Right renal cortex interstitium (tissue), 3 donors: ENCODE data around the gene MED29. TPM values are rescaled to one million over a fixed set of nuclear protein-coding genes. Genes with fewer than 3 reads are reported as not detected.
A peak's percentile ranks its signal among the peaks of the same experiment; 100 is the strongest.

Source experiments
- DNase-seq, 3 donors: peaks; one replicate each; pipeline ENCODE4 v3.0.0-alpha.2; 2013; ENCODE audit warnings: low read depth in 3 of 3, low spot score in 2 of 3
- polyA plus RNA-seq, 3 donors: library from polyadenylated mRNA; unstranded; fragments of 120-200 nt; gene quantifications; one replicate each; pipeline ENCODE4 v1.2.1, GENCODE V29; 2013; ENCODE audit not compliant: insufficient read length in 3 of 3

Gene MED29
- polyA plus RNA-seq, 3 donors: 38.8 to 41.8 (median 39.4) TPM

DNA sequence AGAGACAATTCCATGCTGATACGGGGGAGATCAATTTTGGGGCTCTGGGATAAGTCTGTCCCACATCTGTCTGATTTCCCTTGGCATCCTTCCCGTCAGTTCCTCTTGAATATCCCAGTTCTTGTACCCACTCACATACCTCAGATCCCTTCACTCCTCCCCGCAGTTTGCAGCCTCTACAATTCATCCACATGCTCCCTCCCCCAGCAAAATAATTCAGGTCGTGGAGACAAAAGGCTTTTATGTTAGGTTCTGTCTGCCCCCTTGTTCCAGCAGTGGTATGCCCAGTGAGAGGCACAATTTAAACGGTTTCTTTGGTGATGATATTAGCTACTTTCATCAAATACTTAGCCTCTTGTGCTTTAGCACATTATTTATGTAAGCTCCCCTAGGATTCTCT, 35.0 kb downstream of the MED29 start:
- DNase-seq: no peak

- DNase-seq: no peak
These were observed 36.5 kb downstream of the MED29 start for GRCh38 chr19:39427707-39428106.

- no peak for DNase-seq
These were observed 37.3 kb downstream of the MED29 start for GRCh38 chr19:39428283-39429112.

- DNase-seq: no peak
These were observed 39.8 kb downstream of the MED29 start for GRCh38 chr19:39430675-39431593.

GRCh38 chr19:39432677-39433025, 41.5 kb downstream of the MED29 start:
- DNase-seq: no peak

GRCh38 chr19:39433480-39434079, 42.4 kb downstream of the MED29 start:
- DNase-seq: no peak

DNA sequence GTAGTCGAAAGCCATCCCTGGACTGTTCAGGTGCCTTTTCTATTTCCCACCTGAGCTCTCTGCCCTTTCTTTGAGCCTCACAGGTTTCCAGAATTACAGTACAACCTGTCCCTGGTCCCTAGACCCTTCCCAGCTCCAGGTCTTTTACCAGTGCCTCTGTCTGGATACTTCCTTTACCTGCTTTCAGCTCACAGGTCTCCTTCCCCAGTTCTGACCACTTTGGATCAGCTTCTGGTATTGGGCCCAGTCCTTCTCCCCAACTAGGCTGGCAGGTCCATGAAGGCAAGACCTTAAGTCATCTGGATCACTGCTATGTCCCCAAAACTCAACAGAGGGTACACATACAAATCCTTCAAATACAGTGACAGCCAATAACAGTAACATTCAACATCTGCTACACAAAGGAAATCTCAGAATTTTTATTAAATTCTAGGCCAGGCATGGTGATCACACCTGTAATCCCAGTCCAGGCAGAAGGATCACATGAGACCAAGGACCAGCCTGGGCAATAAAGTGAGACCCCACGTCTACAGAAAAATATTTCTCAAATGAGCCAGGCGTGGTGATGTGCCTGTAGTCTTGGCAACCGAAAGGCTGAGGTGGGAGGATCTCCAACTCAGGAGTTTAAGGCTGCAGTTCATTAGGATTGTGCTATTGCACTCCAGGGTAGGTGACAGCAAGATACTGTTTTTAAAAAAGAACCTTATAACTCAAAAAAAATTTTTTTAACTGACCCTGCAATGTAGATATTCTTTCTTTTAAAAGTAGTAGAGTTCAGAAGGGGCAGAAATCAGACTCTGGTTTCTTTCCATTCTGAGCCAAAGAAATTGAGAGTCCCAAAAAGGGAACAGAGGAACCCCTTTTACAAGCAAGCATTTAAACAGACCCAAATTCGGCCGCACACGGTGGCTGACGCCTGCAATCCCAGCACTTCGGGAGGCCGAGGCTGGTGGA, 43.2 kb downstream of the MED29 start:
- no peak for DNase-seq

DNA sequence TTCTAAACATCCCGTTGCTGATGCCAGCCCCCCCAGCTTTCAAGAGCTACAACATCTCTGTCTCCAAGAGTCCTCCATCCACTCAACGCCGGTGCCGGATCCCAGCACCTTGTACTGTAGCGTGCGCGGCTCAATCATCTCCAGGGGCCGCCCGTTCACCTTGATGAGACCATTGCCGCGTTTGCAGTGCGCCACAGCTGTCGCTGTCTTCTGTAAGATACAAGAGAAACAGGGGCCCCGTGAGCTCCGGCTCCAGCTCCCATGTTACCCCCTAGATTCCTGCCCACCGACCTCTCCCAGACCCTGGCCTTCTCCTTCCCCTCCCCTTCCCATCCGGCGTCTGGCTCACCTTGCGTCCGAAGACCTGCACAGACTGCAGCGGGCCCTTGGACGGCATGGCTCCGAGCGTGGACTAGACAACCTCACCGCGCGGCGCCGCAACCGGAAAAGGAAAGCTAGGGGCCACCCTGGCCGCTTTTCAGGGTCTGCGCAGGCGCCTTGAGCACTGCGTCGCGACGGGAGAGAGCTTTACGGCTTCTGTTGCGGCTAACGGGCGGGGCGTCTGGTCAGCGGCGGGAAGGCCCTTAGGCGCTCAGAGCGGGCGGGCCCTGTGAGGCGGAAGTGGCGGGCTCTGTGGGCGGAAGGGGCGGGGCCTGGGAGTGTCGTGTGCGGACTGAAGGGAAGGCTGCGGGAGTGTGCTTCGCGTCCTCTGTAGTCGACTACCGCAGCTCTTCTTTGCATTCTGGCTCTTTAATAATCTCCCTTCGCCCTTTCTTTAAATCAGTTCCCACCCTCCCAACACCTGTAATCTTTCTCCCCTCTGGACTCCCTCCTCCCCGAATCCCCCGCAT, 44.5 kb downstream of the MED29 start, which contains the start of gene RPS16:
Gene RPS16, minus strand, starts transcription at position 451 of the 851 bp plus-strand sequence. Its CDS starts 54 bp downstream, at position 397.
- peak; percentile 75 to 95 (median 87) for DNase-seq

DNA sequence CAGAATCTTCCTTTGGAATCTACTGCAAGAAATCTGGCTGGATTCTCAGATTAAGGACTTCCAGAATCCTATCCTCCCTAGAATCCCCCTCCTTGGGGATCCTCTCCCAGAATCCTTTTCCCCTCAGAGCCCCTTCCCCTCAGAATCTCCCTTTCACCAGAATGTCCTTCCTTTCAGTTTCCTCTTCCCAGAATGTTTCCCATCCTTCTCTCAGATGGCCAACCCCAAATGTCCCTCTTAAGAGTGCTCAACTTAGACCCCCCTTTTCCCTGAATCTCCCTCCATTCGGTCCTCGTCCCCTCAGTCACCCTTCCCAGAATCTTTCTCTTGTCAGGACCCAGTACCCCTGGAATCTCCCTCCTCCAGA, 45.2 kb downstream of the MED29 start:
- DNase-seq: no peak

- DNase-seq: no peak
These were observed 47.2 kb downstream of the MED29 start for GRCh38 chr19:39438270-39438934.

DNA sequence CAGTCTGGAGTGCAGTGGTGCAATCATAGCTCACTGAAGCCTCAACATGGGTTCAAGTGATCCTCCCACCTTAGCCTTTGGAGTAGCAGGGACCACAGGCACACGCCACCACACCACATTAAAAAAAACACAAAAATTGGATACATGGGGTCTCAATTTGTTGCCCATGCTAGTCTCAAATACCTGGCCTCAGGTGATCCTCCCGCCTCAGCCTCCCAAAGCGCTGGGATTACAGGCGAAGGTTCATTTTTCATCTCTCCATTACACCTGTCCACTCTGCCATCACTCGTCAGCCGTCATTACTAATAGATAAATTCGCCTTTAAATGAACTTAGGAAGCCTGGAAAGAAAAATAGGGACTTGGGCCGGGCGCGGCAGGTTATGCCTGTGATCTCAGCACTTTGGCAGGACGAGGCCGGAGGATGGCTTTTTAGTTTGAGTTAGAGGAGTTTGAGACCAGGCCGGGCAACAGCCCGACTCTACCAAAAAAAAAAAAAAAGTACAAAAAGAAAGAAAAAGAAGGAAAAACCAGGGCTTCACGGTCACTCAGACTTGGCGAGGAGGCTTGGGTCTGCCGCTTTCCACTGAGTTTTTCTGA, 53.5 kb downstream of the MED29 start:
- no peak for DNase-seq

- peak; percentile 90 to 93 (median 90) for DNase-seq
These were observed 54.3 kb downstream of the MED29 start, which contains the start of gene SUPT5H for GRCh38 chr19:39445196-39446111. TSS of gene SUPT5H (plus strand) at chr19:39445582. CDS start at chr19:39445891, 309 bp downstream.

DNA sequence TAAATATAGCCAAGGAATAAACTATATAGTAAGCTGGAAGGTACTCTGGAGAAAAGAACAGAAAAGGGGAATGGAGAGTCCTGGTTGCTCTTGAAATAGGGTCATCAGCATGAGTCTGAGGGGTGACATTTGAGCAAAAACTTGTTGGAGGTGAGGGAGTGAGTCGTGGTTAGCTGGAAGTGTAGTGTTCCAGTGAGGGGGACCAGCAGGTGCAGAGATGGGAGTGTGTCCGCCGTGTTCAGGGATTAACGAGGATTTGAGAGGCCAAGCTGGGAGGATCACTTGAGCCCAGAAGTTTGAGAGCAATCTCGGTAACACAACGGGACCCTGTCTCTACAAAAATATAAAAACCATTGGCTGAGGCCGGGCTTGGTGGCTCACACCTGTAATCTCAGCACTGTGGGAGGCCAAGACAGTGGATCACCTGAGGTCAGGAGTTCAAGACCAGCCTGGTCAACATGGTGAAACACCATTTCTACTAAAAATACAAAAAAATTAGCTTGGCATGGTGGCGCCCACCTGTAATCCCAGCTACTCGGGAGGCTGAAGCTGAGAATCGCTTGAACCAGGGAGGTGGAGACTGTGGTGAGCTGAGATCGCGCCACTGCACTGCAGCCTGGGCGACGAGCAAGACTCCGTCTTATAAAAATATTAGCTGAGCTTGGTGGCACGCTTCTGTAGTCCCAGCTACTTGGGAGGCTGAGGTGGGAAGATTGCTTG, 55.3 kb downstream of the MED29 start:
- DNase-seq: no peak

GRCh38 chr19:39448271-39448670, 57.1 kb downstream of the MED29 start:
- no peak for DNase-seq

DNA sequence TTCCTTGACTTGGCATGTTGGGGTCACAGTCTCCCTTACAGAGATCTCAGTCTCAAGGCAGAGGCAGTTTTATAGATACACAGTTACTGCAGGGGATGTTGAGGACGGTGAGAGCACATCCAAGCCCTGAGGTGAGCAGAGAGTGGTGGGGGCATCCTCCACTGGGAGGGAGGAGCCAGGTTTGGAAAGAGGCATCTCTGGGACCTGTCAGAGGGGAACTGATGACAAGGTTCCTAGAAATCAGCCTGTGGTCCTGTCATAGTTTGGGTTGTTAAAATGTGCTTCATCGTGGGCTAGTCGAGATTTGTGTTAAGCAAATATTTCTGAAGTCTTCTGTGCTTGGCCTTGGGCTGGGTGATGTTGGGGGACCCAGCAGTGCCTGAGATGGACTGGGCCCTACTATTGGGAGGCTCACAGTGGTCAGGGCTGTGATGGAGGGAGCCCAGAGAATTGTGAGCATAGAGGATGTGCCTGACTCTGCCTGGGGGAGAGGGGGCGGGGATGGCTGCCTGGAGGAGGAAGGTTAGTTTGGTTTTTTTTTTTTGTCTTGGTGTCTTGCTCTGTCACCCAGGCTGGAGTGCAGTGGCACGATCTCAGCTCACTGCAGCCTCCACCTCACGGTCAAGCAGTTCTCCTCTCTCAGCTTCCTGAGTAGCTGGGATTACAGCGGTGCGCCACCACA, 58.1 kb downstream of the MED29 start:
- DNase-seq: no peak
